HUES64 (cell line): Measurements from ENCODE around the gene PLOD1.

Experiments used
- H3K27ac ChIP-seq: 2 replicates; pipeline ENCODE4 v1.7.0; 2013; ENCODE audit warnings: low read depth, low read length, inconsistent platforms
- H3K27me3 ChIP-seq: 2 replicates; pipeline ENCODE4 v1.6.1; 2013; ENCODE audit warnings: mild to moderate bottlenecking, low read length; ENCODE audit not compliant: insufficient read depth
- H3K36me3 ChIP-seq: 2 replicates; pipeline ENCODE4 v1.6.1; 2013; ENCODE audit warnings: mild to moderate bottlenecking, low read length; ENCODE audit not compliant: insufficient read depth
- H3K4me1 ChIP-seq: 2 replicates; pipeline ENCODE4 v1.6.1; 2013; ENCODE audit warnings: mild to moderate bottlenecking, low read length, moderate library complexity; ENCODE audit not compliant: insufficient read depth
- H3K4me3 ChIP-seq: 2 replicates; pipeline ENCODE4 v1.5.1; 2013; ENCODE audit warnings: mild to moderate bottlenecking, low read length, moderate library complexity
- H3K9ac ChIP-seq: 2 replicates; pipeline ENCODE4 v1.6.1; 2013; ENCODE audit warnings: mild to moderate bottlenecking, low read depth, low read length
- H3K9me3 ChIP-seq: 2 replicates; pipeline ENCODE4 v1.6.1; 2013; ENCODE audit warnings: low read depth, low read length; ENCODE audit not compliant: insufficient read depth
- WGBS: fragments of 150-250, 120-280 bp; methylation state at CpG from one replicate; pipeline ENCODE4 v1.1.7; 2013; ENCODE audit warnings: missing lambda C conversion rate; 5-methylcytosine and 5-hydroxymethylcytosine counted together

PLOD1 gene

GRCh38 chr1:11980676-11980972 lies 46.1 kb downstream of the PLOD1 start:
- Histone ChIP-seq H3K9me3 (no peaks in the 10 kb centered on the region), H3K4me1 (peaks cover 13% of the 10 kb centered on the region; the same call in 1 of the 2 replicates), H3K27ac (peak overlapping the region; percentile 97), H3K9ac (peak overlapping the region; percentile 93), H3K4me3 (peak overlapping the region; percentile 96), H3K27me3 (no peaks in the 10 kb centered on the region), H3K36me3 (peaks cover 38% of the 10 kb centered on the region)
- WGBS: 2% methylated on average over 12 of the region's 12 CpGs

- peaks cover 46% of the 10 kb centered on the region for H3K36me3 ChIP-seq
- H3K9ac ChIP-seq: 0 out of 2 replicates have a peak overlapping the region, but pooled peaks have one; percentile 93
- H3K4me3 ChIP-seq: peak overlapping the region; percentile 96
- no peak overlapping the region for H3K27ac ChIP-seq
- peaks cover 13% of the 10 kb centered on the region; the same call in 1 of the 2 replicates for H3K4me1 ChIP-seq
- WGBS: 90% methylated on average over 13 of the region's 13 CpGs
- H3K9me3 ChIP-seq: no peaks in the 10 kb centered on the region
- H3K27me3 ChIP-seq: no peaks in the 10 kb centered on the region
These were observed 47.0 kb downstream of the PLOD1 start for GRCh38 chr1:11981378-11982009.

- H3K36me3 ChIP-seq: peaks cover 46% of the 10 kb centered on the region
- WGBS: 87% methylated on average over 3 of the region's 3 CpGs
- no peaks in the 10 kb centered on the region for H3K27me3 ChIP-seq
- H3K9ac ChIP-seq: no peak overlapping the region
- peaks cover 13% of the 10 kb centered on the region; the same call in 1 of the 2 replicates for H3K4me1 ChIP-seq
- H3K4me3 ChIP-seq: 0 out of 2 replicates have a peak overlapping the region, but pooled peaks have one; percentile 96
- H3K9me3 ChIP-seq: no peaks in the 10 kb centered on the region
- H3K27ac ChIP-seq: no peak overlapping the region
These were observed 47.5 kb downstream of the PLOD1 start for GRCh38 chr1:11982010-11982392.

- Histone ChIP-seq H3K27me3 (no peaks in the 10 kb centered on the region), H3K4me3 (no peak overlapping the region), H3K9ac (no peak overlapping the region), H3K36me3 (peaks cover 54% of the 10 kb centered on the region), H3K4me1 (peaks cover 9% of the 10 kb centered on the region; the same call in 1 of the 2 replicates), H3K27ac (no peak overlapping the region), H3K9me3 (no peaks in the 10 kb centered on the region)
- 96% methylated on average over 5 of the region's 5 CpGs for WGBS
These were observed 49.6 kb downstream of the PLOD1 start for GRCh38 chr1:11984121-11984520.

- peaks cover 5% of the 10 kb centered on the region; the same call in 1 of the 2 replicates for H3K4me1 ChIP-seq
These were observed 50.1 kb downstream of the PLOD1 start for GRCh38 chr1:11984576-11984975.

GRCh38 chr1:11985171-11985570 lies 50.7 kb downstream of the PLOD1 start:
- no peak overlapping the region for H3K9ac ChIP-seq
- H3K27ac ChIP-seq: no peak overlapping the region
- WGBS: 97% methylated on average over 3 of the region's 3 CpGs
- H3K27me3 ChIP-seq: no peaks in the 10 kb centered on the region
- peaks cover 4% of the 10 kb centered on the region; the same call in 1 of the 2 replicates for H3K4me1 ChIP-seq
- H3K9me3 ChIP-seq: no peaks in the 10 kb centered on the region
- peaks cover 65% of the 10 kb centered on the region for H3K36me3 ChIP-seq
- H3K4me3 ChIP-seq: no peak overlapping the region

More at GRCh38 chr1:11984576-11984975, 50.1 kb downstream of the PLOD1 start:
- no peak overlapping the region for H3K9ac ChIP-seq
- H3K27ac ChIP-seq: no peak overlapping the region
- no peak overlapping the region for H3K4me3 ChIP-seq
- H3K36me3 ChIP-seq: peaks cover 59% of the 10 kb centered on the region
- no peaks in the 10 kb centered on the region for H3K9me3 ChIP-seq
- no peaks in the 10 kb centered on the region for H3K27me3 ChIP-seq
- 96% methylated on average over 6 of the region's 6 CpGs for WGBS

GRCh38 chr1:11985851-11986250 lies 51.3 kb downstream of the PLOD1 start:
- H3K4me3 ChIP-seq: no peak overlapping the region
- 90% methylated on average over 7 of the region's 7 CpGs for WGBS
- peaks cover 72% of the 10 kb centered on the region for H3K36me3 ChIP-seq
- no peak overlapping the region for H3K27ac ChIP-seq
- peaks cover 4% of the 10 kb centered on the region; the same call in 1 of the 2 replicates for H3K4me1 ChIP-seq
- H3K27me3 ChIP-seq: no peaks in the 10 kb centered on the region
- no peaks in the 10 kb centered on the region for H3K9me3 ChIP-seq
- no peak overlapping the region for H3K9ac ChIP-seq

- Histone ChIP-seq H3K27ac (no peak overlapping the region), H3K9me3 (no peaks in the 10 kb centered on the region), H3K4me1 (no peaks in the 10 kb centered on the region), H3K4me3 (no peak overlapping the region), H3K36me3 (peaks cover 73% of the 10 kb centered on the region), H3K9ac (no peak overlapping the region), H3K27me3 (no peaks in the 10 kb centered on the region)
- 88% methylated on average over 7 of the region's 7 CpGs for WGBS
These were observed 55.2 kb downstream of the PLOD1 start for GRCh38 chr1:11989669-11990068.

GRCh38 chr1:11990303-11991032 lies 56.0 kb downstream of the PLOD1 start:
- Histone ChIP-seq H3K9me3 (no peaks in the 10 kb centered on the region), H3K27me3 (no peaks in the 10 kb centered on the region), H3K4me1 (no peaks in the 10 kb centered on the region), H3K9ac (no peak overlapping the region), H3K4me3 (no peak overlapping the region), H3K27ac (no peak overlapping the region), H3K36me3 (peaks cover 73% of the 10 kb centered on the region)
- WGBS: 95% methylated on average over 10 of the region's 10 CpGs

- WGBS: 94% methylated on average over 16 of the region's 16 CpGs
- Histone ChIP-seq H3K9me3 (no peaks in the 10 kb centered on the region), H3K27me3 (no peaks in the 10 kb centered on the region), H3K9ac (no peak overlapping the region), H3K4me3 (no peak overlapping the region), H3K36me3 (peaks cover 80% of the 10 kb centered on the region), H3K4me1 (no peaks in the 10 kb centered on the region), H3K27ac (no peak overlapping the region)
These were observed 57.6 kb downstream of the PLOD1 start for GRCh38 chr1:11991969-11992676.
